C4-2B (cell line): ENCODE data around the gene LRP3.

ENCODE experiments used
- H3K27ac ChIP-seq: fragments of 450-650 bp; 2 replicates; pipeline ENCODE4 v1.5.1; 2017
- ZFX ChIP-seq: fragments of 450-650 bp; IDR thresholded peaks from 2 replicates; pipeline ENCODE4 v1.6.1; 2017
- TF ChIP-seq, protein P1 (sequence below): fragments of 450-650 bp; conservative IDR thresholded peaks from 2 replicates; pipeline ENCODE4 v1.5.1; 2017; ENCODE audit warnings: mild to moderate bottlenecking

Gene LRP3

DNA sequence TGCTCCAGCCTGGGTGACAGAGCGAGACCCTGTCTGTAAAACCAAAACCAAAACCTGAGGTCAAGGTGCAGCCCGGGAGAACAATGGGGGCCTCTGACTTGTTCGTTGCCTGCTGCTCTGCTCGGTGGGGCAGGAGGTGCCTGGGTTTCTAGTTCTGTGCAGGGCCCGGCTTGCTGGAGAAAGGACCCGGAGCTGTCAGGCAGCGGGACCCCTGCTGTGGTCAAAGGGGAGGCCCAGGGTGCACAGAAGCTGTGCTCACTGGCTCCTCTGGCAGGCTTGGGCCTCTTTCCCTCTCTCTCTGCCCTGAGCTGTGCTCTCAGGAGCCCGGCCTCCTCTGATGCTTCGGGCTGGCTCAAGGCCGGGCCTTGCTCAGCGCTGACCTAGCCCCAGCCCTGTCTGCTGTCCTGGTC, 3.5 kb downstream of the LRP3 start:
- H3K27ac ChIP-seq, result no peak overlapping the region
- no peak for TF ChIP-seq ZFX
- TF ChIP-seq, protein P1, sequence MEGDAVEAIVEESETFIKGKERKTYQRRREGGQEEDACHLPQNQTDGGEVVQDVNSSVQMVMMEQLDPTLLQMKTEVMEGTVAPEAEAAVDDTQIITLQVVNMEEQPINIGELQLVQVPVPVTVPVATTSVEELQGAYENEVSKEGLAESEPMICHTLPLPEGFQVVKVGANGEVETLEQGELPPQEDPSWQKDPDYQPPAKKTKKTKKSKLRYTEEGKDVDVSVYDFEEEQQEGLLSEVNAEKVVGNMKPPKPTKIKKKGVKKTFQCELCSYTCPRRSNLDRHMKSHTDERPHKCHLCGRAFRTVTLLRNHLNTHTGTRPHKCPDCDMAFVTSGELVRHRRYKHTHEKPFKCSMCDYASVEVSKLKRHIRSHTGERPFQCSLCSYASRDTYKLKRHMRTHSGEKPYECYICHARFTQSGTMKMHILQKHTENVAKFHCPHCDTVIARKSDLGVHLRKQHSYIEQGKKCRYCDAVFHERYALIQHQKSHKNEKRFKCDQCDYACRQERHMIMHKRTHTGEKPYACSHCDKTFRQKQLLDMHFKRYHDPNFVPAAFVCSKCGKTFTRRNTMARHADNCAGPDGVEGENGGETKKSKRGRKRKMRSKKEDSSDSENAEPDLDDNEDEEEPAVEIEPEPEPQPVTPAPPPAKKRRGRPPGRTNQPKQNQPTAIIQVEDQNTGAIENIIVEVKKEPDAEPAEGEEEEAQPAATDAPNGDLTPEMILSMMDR, result no peak

DNA sequence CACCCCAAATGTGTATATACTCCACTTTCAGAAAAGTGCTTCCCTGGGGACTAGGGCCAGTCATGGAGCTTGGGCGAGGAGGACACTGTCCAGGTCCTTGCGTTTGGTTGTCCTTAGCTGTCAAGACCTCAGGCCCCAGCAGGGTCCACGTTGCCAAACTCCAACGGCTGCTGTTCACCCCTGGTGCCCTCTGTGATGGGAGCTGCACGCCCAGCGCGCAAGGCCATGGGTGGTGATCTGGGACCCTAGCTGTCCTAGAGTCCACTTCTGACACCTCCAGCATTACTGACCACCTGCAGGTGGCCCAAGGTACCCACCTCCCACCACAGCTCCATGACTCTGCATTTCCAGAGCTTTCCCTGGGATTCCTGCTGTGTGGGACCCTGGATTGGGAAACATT, 4.0 kb downstream of the LRP3 start:
- H3K27ac ChIP-seq, result no peak overlapping the region
- TF ChIP-seq, protein P1, result no peak
- TF ChIP-seq ZFX, result no peak

DNA sequence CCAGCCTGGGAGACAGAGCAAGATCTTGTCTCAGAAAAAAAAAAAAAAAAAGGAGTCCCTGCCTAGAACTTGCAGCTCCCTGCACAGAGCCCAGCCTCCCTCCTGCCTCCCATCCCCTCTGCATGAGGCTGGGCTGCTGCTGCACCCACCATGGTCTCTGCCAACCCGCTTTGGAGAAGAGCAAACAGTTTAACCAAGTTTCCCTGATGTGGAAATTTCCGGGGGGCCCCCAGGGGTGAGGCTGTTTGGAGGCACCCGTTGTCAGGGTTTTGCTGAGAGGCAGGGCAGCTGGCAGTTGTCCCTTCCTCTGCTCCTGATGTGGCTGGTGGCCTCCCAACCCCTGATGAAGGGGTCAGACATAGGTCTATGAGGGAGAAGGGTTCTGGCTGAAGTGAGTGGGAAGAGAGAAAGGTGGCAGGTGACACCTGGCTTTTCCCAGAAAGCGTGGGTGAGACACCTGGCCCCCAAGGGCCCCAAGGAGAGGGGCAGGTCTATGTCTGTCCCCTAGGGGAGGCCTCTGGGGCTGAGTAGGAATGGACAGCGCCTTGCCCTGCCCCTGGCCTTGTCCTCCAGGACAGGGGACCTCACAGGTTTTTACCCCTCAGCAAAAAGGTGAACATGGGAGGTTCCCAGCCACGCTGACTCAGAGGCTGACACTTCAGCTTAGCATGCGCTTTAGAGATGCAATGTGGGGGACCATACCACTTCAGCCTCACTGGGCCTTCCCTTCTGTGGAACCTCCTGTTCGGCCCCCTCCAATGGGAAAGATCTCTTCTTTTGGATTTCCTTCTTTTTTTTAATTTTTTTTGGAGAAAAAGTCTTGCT, 5.5 kb downstream of the LRP3 start:
- TF ChIP-seq, protein P1, result no peak
- no peak for TF ChIP-seq ZFX
- no peak overlapping the region for H3K27ac ChIP-seq

DNA sequence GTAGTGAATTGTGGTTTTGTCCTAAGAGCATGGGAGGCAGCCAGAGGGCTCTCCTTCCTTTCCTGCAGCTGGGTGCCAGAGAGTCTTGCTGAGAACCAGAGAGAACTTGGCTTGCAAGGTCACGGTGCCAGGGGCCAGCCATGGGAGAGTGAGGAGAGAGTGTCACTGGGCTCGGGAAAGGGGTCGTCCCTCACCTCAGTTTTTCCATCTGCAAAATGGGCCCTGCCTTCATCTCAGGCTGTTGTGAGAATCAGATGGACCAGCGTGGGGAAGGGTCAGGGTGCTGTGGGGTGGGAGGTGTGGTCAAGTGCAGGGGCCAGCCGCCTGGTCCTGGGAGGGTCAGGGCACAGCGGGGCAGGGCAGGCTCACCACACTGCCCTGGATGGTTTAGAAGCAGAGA, 7.3 kb downstream of the LRP3 start:
- no peak overlapping the region for H3K27ac ChIP-seq
- TF ChIP-seq, protein P1, result no peak
- no peak for TF ChIP-seq ZFX

DNA sequence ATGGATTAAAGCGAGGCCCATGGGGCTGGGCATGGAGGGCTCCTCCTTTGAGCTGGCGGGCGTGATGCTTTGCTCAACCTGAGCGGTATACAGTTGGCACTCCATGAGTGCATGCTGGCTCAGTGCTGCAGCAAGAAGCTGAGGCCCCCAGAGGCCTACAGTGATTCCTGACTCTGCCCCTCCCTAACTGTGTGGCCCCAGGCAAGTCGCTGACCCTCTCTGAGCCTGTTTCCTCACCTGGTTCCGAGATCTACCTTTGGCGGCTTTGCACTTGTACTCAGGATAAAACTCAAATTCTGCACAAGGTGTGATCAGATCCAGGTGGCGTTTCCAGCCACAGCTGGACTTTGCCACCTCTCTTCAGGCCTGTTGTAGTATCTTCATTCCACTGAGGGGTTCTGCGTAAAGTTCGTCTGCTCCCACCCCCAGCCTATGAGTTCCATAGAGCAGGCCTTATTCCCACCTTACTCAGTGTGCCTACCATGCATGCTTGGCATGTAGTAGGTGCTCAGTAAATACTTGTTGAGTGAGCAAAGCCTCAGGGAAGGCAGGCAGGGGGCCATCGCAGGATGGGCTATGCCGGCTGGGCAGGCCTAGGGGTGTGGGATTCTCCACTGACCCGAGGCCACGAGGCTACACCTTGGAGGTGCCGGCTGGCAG, 7.9 kb downstream of the LRP3 start:
- no peak overlapping the region for H3K27ac ChIP-seq
- TF ChIP-seq, protein P1, result no peak
- TF ChIP-seq ZFX, result no peak

DNA sequence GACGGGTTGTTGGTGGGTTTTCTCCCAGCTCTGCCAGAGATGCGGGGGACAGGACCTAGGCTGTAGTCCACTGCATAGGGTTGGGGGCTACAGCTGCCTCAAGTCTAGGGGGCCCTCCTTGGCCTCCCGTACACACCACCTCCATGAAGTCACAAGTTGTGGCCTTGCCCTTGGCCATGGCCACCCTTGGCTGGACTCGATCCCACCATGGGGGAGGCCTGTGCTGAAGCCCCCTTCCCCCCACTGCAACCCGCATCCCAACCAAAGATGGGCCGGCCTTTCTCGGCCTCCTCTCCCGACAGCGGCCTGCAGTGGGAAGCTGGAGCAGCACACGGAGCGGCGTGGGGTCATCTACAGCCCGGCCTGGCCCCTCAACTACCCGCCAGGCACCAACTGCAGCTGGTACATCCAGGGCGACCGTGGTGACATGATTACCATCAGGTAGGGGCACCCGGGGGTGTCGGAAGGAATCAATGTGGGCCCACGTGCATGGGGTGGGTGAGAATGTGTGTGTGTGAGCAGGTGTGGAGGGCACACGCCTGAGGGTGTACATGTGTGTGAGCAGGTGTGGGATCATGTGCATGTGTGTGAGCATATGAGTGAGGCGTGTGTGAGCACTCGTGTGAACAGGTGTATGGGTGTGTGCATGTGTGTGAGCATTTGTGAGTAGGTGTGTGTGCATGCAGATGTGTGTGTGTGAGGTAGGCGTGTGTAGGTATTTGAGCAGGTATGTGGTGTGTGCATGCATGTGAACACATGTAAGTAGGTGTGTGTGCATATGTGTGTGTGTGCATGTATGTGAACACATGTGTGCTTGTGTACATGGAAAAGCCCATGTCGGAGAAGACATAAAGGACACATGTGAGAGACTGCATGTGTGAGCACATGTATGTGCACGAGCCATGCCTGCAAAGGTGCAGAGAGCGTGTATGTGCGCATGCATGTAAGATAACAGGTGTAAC, 8.7 kb downstream of the LRP3 start:
- no peak overlapping the region for H3K27ac ChIP-seq
- TF ChIP-seq, protein P1, result no peak
- no peak for TF ChIP-seq ZFX
